CD4-positive, alpha-beta T cell treated with Interleukin-6 for 4 hours (primary cell): Measurements from ENCODE around the gene DUOX2.
"Not testable (repeated sequence)": the region's sequence is repeated elsewhere in the genome, so short reads cannot be mapped to it uniquely, and the experiment has no call there.

Experiments used
- DNase-seq: peaks from one replicate; pipeline ENCODE4 v3.0.0-alpha.2; 2020; ENCODE audit warnings: mixed read lengths

The DUOX2 gene

DNA sequence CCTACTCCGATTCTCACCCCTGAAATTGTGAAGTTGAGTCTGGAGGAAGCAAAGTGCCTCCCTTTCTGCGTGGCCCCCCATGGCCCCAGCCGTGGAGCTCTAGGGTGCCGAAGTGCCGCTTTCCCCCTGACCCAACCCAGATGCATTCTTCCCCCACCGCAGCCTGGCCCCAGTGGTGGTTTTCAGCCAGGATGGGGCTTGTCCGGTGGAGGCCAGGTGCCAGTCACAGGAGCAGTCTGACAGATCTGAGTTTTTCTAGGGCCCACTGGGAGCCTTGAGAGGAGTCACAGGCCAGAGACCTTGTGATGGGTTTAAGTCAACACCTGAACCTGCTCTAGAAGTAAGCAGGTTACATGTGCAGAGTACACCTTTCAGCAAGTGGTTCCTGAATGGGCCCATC, 51.7 kb downstream of the DUOX2 start:
- not testable (repeated sequence) for DNase-seq

GRCh38 chr15:45058690-45059675, 55.0 kb downstream of the DUOX2 start:
- DNase-seq, result not testable (repeated sequence)

GRCh38 chr15:45052676-45053075, 61.3 kb downstream of the DUOX2 start:
- DNase-seq, result not testable (repeated sequence)

DNA sequence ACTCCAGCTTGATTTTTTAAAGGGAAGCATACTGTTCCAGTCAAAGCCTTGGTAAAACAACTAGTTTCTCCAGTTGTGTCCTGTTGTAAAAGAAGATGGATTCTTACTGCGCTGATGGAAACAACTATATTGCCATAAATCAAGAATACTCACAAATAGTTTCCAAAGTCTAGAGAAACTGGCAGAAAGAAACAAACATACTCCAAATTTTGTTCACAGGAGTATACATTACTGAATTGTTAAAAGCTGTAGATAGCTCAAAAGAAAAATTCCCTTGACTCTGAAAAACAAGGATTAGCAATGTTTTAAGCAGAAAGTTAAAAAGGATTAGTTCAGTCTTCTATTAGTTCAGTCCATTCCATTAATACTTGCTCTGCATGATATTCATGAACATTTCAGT, 63.4 kb downstream of the DUOX2 start:
- DNase-seq, result no peak

DNA sequence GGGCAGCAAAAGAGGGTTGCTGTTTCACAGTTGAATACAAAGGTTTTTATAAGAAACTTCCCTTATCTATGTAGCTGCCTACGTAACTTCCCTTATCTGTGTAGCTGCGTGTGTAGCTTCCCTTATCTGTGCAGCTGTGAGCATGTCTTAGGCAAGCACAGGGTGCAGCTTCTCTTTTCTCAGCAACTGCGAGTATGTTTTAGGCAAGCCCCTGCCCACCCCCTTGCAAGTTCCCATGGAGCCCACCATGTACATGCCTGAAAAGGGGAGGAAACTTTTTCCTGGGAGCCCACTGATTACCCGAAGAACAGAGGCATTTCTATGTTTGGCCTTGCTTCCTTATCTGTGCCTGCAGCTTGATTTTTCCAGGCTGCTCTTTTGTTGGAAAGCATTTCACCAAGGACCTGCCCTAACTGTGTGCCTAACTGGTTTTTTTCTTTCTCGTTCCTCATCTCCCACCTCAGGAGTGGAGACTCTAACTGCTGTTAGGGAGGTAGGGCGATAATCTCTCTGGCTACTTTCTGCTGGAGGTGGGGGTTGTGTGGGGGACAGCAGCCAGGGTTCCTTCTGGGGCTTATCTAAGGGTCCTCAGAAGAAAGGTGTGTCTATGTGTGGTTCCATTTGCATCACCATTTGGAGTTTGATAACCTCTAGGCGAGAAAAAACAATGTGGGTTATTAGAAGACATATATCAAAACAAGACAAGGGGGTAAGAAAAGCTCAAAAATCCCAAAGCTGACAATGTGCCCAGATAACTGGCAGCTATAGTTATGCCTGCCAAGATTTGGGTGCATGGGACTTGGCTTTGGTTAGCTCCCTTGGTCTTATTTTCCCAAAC, 65.0 kb downstream of the DUOX2 start:
- DNase-seq, result no peak

DNA sequence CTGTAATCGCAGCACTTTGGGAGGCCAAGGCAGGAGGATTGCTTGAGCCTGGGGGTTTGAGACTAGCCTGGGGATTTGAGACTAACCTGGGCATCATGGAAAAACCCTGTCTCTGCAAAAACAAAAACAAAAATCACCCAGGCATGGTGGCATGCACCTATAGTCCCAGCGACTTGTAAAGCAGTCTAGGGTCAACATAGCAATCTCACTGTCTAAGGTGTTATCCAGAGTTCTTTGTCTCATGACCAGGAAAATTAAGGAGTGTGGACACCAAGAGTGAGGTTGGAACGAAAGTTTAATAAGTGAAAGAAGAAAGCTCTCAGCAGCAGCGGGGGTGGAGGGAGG, 65.6 kb downstream of the DUOX2 start:
- not testable (repeated sequence) for DNase-seq

GRCh38 chr15:45044270-45044669, 69.7 kb downstream of the DUOX2 start:
- not testable (repeated sequence) for DNase-seq

DNA sequence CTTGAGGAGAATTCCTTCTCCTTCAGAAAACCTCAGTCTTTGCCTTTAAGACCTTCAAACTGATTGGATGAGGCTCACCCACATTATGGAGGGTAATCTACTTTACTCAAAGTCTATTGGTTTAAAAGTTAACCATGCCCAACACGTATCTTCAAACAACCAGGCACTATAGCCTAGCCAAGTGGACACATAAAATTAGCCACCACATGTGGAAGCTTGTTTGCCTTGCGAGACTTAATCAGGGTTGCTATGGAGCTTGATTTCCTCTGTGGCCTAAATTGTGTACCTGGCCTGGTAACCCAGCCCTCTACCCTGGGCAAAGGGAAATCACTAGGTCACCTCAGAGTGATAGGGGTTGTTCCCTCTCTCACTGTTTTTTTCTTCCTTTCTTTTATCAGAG, 71.1 kb downstream of the DUOX2 start:
- not testable (repeated sequence) for DNase-seq
